GM13976 (cell line): ENCODE measurements around the gene SCART1.
"Not testable (repeated sequence)": the region's sequence is repeated elsewhere in the genome, so short reads cannot be mapped to it uniquely, and the experiment has no call there.

Source experiments
- DNase-seq: peaks from one replicate; pipeline ENCODE4 v3.0.0; 2012; ENCODE audit warnings: low spot score
- CTCF ChIP-seq: IDR thresholded peaks from 2 replicates; pipeline ENCODE4 v1.5.1; 2012; ENCODE audit warnings: borderline replicate concordance, mild to moderate bottlenecking; ENCODE audit not compliant: insufficient read depth; ENCODE audit errors: extremely low read depth, missing control alignments, control extremely low read depth
- in situ Hi-C: fragments of 300-500 bp; cut with MboI; formaldehyde crosslinking; loops from one replicate; pipeline ENCODE4 v1.12.0; 2022; ENCODE audit warnings: low sequenced_read_pairs, mixed read lengths, inconsistent platforms; ENCODE audit not compliant: unreplicated experiment

The SCART1 gene

GRCh38 chr10:133453516-133454203, at the start of gene SCART1:
TSS of gene SCART1 (plus strand) at chr10:133453945. CDS start at chr10:133453998, 53 bp downstream.
- DNase-seq = no peak
- in situ Hi-C loops = no loop called here
- TF ChIP-seq CTCF = no peak

- no peak for DNase-seq
- no peak for TF ChIP-seq CTCF
- in situ Hi-C loops = no loop called here
Observed at GRCh38 chr10:133405272-133405671, 48.5 kb upstream of the SCART1 start.

GRCh38 chr10:133405844-133406527, 47.8 kb upstream of the SCART1 start:
- in situ Hi-C loops = no loop called here
- no peak for DNase-seq
- no peak for TF ChIP-seq CTCF

- no peak for DNase-seq
- no peak for TF ChIP-seq CTCF
- in situ Hi-C loops = no loop called here
Observed at GRCh38 chr10:133411523-133412380, 42.0 kb upstream of the SCART1 start.

- no peak for DNase-seq
- in situ Hi-C loops = no loop called here
- no peak for TF ChIP-seq CTCF
Observed at GRCh38 chr10:133412381-133412711, 41.4 kb upstream of the SCART1 start.

GRCh38 chr10:133414401-133414800, 39.3 kb upstream of the SCART1 start:
- in situ Hi-C loops = not testable (repeated sequence)

More at GRCh38 chr10:133414401-133414800, 39.3 kb upstream of the SCART1 start:
- not testable (repeated sequence) for DNase-seq
